Fibroblast of the aortic adventitia (primary cell): ENCODE results near the gene KRT85. TPM values are rescaled to one million over a fixed set of nuclear protein-coding genes. Genes with fewer than 3 reads are reported as not detected.
"Not testable (repeated sequence)": the region's sequence is repeated elsewhere in the genome, so short reads cannot be mapped to it uniquely, and the experiment has no call there.

Experiments
- DNase-seq: peaks from one replicate; pipeline ENCODE4 v3.0.0-alpha.2; 2010; ENCODE audit warnings: low read depth
- H3K4me3 ChIP-seq: 2 replicates; pipeline ENCODE4 v1.5.1; 2011; ENCODE audit warnings: low read depth, mild to moderate bottlenecking, control low read depth, low read length, moderate library complexity
- CTCF ChIP-seq: IDR thresholded peaks from 2 replicates; pipeline ENCODE4 v1.5.1; 2011; ENCODE audit warnings: mild to moderate bottlenecking, low read length, control low read depth, inconsistent platforms; ENCODE audit not compliant: insufficient read depth
- total RNA-seq: library from RNA; depleted of rRNA; stranded (reverse); fragments of >200 nt; gene quantifications from 2 replicates; pipeline ENCODE4 v1.2.3, GENCODE V29; 2012; ENCODE audit warnings: low replicate concordance

The KRT85 gene
- total RNA-seq, 1 donor, result not detected

GRCh38 chr12:52350786-52351185 lies 16.5 kb downstream of the KRT85 start:
- no peak for DNase-seq
- no peak overlapping the region for H3K4me3 ChIP-seq
- TF ChIP-seq CTCF, result no peak

GRCh38 chr12:52350021-52350620 lies 17.2 kb downstream of the KRT85 start:
- no peak for TF ChIP-seq CTCF
- no peak overlapping the region for H3K4me3 ChIP-seq
- no peak for DNase-seq

- DNase-seq, result no peak
- TF ChIP-seq CTCF, result no peak
- no peak overlapping the region for H3K4me3 ChIP-seq
Observed at GRCh38 chr12:52349196-52349595, 18.1 kb downstream of the KRT85 start.

GRCh38 chr12:52347551-52348510 lies 19.4 kb downstream of the KRT85 start:
- no peak for TF ChIP-seq CTCF
- H3K4me3 ChIP-seq, result no peak overlapping the region
- no peak for DNase-seq

- no peak for TF ChIP-seq CTCF
- no peak for DNase-seq
- H3K4me3 ChIP-seq, result no peak overlapping the region
Observed at GRCh38 chr12:52347016-52347415, 20.3 kb downstream of the KRT85 start.

GRCh38 chr12:52346593-52346992 lies 20.7 kb downstream of the KRT85 start:
- no peak for DNase-seq
- no peak for TF ChIP-seq CTCF
- H3K4me3 ChIP-seq, result no peak overlapping the region

GRCh38 chr12:52345041-52345440 lies 22.2 kb downstream of the KRT85 start:
- DNase-seq, H3K4me3 ChIP-seq: not testable (repeated sequence)
